A549 (cell line): ENCODE results near the gene ZC3HAV1. TPM values are rescaled to one million over a fixed set of nuclear protein-coding genes. Genes with fewer than 3 reads are reported as not detected.

Experiments used
- ATAC-seq, 2 experiments: fragments of 200-7000 bp in 1 of 2; fragments of >200 bp in 1 of 2; cut with Nextera tagmentation in 1 of 2; cut with Tn5 transposase in 1 of 2; 3 replicates each; pipeline versions ENCODE4 v1.8.0 to v1.9.1; 2018 to 2020; ENCODE audit warnings: mild to moderate bottlenecking in 1 of 2, moderate library complexity in 1 of 2
- CTCF ChIA-PET: fragments of 300-600 bp; sonication (Branson Sonifier 250); formaldehyde crosslinking; extraction: SDS; loops from one replicate; lab custom pipeline; 2021; ENCODE audit warnings: antibody characterized with exemption, inconsistent platforms; lab: Yijun Ruan, JAX
- POLR2A ChIA-PET: fragments of 350-600 bp; formaldehyde crosslinking; extraction: SDS; loops from one replicate; lab custom pipeline; 2021; ENCODE audit warnings: antibody characterized with exemption, inconsistent platforms; lab: Yijun Ruan, JAX
- DNase-seq, 2 experiments: peaks; one replicate each; pipeline versions ENCODE4 v3.0.0 to v3.0.0-alpha.2; 2011 to 2016; ENCODE audit warnings: low read depth in 1 of 2, low spot score in 1 of 2
- FAIRE-seq: peaks from 2 replicates; lab custom pipeline; 2011; peaks lifted over from hg19 to GRCh38; lab: Jason Lieb, UNC
- H3K27ac ChIP-seq, 2 experiments: fragments of >200 bp; sonication (Bioruptor Twin); formaldehyde crosslinking; 3 replicates each; pipeline ENCODE4 v1.5.1; 2016 to 2017
- H3K4me1 ChIP-seq: fragments of >200 bp; sonication (Bioruptor Twin); formaldehyde crosslinking; 3 replicates; pipeline ENCODE4 v1.6.1; 2016
- H3K4me2 ChIP-seq: fragments of >200 bp; sonication (Bioruptor Twin); formaldehyde crosslinking; 3 replicates; pipeline ENCODE4 v1.6.1; 2016
- H3K4me3 ChIP-seq: fragments of >200 bp; sonication (Bioruptor Twin); formaldehyde crosslinking; 3 replicates; pipeline ENCODE4 v1.5.1; 2016
- H3K9me3 ChIP-seq: fragments of >200 bp; sonication (Bioruptor Twin); formaldehyde crosslinking; 3 replicates; pipeline ENCODE4 v1.6.1; 2016
- ATOH8 ChIP-seq: fragments of 250-450 bp; sonication (Bioruptor Pico); IDR thresholded peaks from 2 replicates; pipeline ENCODE4 v1.5.0; 2020; ENCODE audit warnings: low read depth, mild to moderate bottlenecking, moderate library complexity
- BCL3 ChIP-seq: fragments of >200 bp; sonication (Bioruptor Twin); formaldehyde crosslinking; IDR thresholded peaks from 3 replicates; pipeline ENCODE4 v1.6.1; 2016
- CHD2 ChIP-seq: fragments of 150-350 bp; IDR thresholded peaks from 2 replicates; pipeline ENCODE4 v1.6.1; 2014; ENCODE audit warnings: low read length; ENCODE audit not compliant: partially characterized antibody
- CTCF ChIP-seq: fragments of >200 bp; sonication (Bioruptor Twin); formaldehyde crosslinking; IDR thresholded peaks from 3 replicates; pipeline ENCODE4 v1.5.1; 2016
- EHMT2 ChIP-seq: fragments of 200-600 bp; sonication (generic); IDR thresholded peaks from 2 replicates; pipeline ENCODE4 v1.6.1; 2016; ENCODE audit warnings: antibody characterized with exemption, low read depth, mild to moderate bottlenecking, moderate library complexity
- ESRRA ChIP-seq: fragments of 150-350 bp; IDR thresholded peaks from 2 replicates; pipeline ENCODE4 v1.6.1; 2014; ENCODE audit warnings: mild to moderate bottlenecking, low read length, borderline replicate concordance
- FOSL2 ChIP-seq, 2 experiments: fragments of 450-650 bp in 1 of 2; fragments of >200 bp in 1 of 2; sonication (Bioruptor Twin) in 1 of 2; formaldehyde crosslinking; IDR thresholded peaks; 2 replicates each; pipeline versions ENCODE4 v1.5.0 to v1.6.1; 2016 to 2020; ENCODE audit warnings: mild to moderate bottlenecking in 1 of 2, moderate library complexity in 1 of 2
- HOXB13 ChIP-seq: fragments of 250-450 bp; sonication (Bioruptor Pico); IDR thresholded peaks from 2 replicates; pipeline ENCODE4 v1.5.0; 2020; ENCODE audit warnings: low read depth, mild to moderate bottlenecking, moderate library complexity
- MAZ ChIP-seq: fragments of 150-350 bp; IDR thresholded peaks from 2 replicates; pipeline ENCODE4 v1.6.1; 2014; ENCODE audit warnings: antibody characterized with exemption, low read depth, low read length, borderline replicate concordance
- MYC ChIP-seq: IDR thresholded peaks from 2 replicates; pipeline ENCODE4 v1.6.1; 2012; ENCODE audit warnings: mild to moderate bottlenecking, inconsistent platforms, low read length, improper control_type of control experiment, borderline replicate concordance
- PHF8 ChIP-seq: fragments of 200-600 bp; sonication (generic); IDR thresholded peaks from 2 replicates; pipeline ENCODE4 v1.6.1; 2016; ENCODE audit warnings: low read depth, mild to moderate bottlenecking, antibody characterized with exemption, moderate library complexity, borderline replicate concordance
- POLR2AphosphoS2 ChIP-seq: conservative IDR thresholded peaks from 2 replicates; pipeline ENCODE4 v1.6.1; 2012; ENCODE audit warnings: low read length, improper control_type of control experiment, inconsistent platforms
- ZC3H11A ChIP-seq: fragments of 450-650 bp; IDR thresholded peaks from 2 replicates; pipeline ENCODE4 v1.6.1; 2014; ENCODE audit warnings: antibody characterized with exemption, mild to moderate bottlenecking
- WGBS: methylation state at CpG from one replicate; pipeline ENCODE4 v1.1.6; 2017; ENCODE audit errors: missing lambda C conversion rate; 5-methylcytosine and 5-hydroxymethylcytosine counted together
- polyA plus RNA-seq, 4 experiments: library from polyadenylated mRNA; depleted of rRNA in 3 of 4; stranded (reverse); fragments of >200 nt; fragmentation: RNase III in 1 of 4; extraction: RNeasy Plus Mini Kit Qiagen cat#74134 plus additional on column Dnase treatment in 1 of 4; gene quantifications; 2 replicates in 3 of 4; 3 replicates in 1 of 4; pipeline ENCODE4 v1.2.3, GENCODE V29; 2011 to 2017
- TF ChIP-seq, protein P1 (sequence below): fragments of 150-350 bp; IDR thresholded peaks from 2 replicates; pipeline ENCODE4 v1.6.1; 2014; ENCODE audit warnings: low read depth, mild to moderate bottlenecking, low read length
- TF ChIP-seq, protein P2 (sequence below): fragments of >200 bp; sonication (Bioruptor Twin); formaldehyde crosslinking; IDR thresholded peaks from 2 replicates; pipeline ENCODE4 v1.6.1; 2016
- TF ChIP-seq, protein P3 (sequence below): fragments of 250-450 bp; sonication (Bioruptor Pico); IDR thresholded peaks from 2 replicates; pipeline ENCODE4 v1.5.0; 2021; ENCODE audit warnings: mild to moderate bottlenecking, moderate library complexity, borderline replicate concordance

The ZC3HAV1 gene
- polyA plus RNA-seq, 2 of the 4 experiments (the other 2 are of a cell fraction): 22.2 to 32.1 TPM

DNA sequence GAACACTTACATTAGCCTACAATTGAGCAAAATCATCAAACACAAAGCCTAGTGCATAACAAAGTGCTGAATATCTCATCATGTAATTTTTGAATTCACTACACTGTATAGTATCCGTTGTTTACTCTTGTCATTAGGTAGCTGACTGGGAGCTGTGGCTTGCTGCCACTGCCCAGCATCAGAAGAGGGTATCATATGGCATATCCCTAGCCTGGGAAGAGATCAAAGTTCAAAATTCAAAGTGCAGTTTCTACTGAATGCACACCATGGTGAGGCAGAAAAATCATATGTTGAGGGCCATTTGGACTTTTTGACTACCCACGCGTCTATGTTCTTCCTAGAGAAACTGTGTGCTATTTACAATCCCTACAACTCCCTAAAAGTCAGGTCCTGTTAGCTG, 7.5 kb upstream of the ZC3HAV1 start:
- Histone ChIP-seq H3K9me3 (no peaks in the 10 kb centered on the region), H3K4me2 (peak overlapping the region; percentile 65), H3K4me1 (peaks cover 28% of the 10 kb centered on the region), H3K4me3 (no peak overlapping the region), H3K27ac (peak overlapping the region; percentile 26 to 39; a peak in 3 of 6 replicates)
- WGBS: 60% methylated on average over 3 of the region's 3 CpGs
- TF ChIP-seq ZC3H11A (no peak), ESRRA (no peak), CHD2 (no peak)
- peak in 1 of 2 experiments; percentile 47; a peak in 3 of 6 replicates for ATAC-seq
- ChIA-PET POLR2A (interaction anchor here (0.9 kb wide), 1 partner anchor 16 kb away, joined by 3 read pairs; a partner anchor contains a TSS), CTCF (interaction anchor here (0.5 to 2.8 kb wide), 3 partner anchors 10 to 76 kb away, joined by 3 to 10 read pairs (median 5); no protein-coding TSS in a partner anchor)
- no peak for FAIRE-seq
- DNase-seq: no peak

DNA sequence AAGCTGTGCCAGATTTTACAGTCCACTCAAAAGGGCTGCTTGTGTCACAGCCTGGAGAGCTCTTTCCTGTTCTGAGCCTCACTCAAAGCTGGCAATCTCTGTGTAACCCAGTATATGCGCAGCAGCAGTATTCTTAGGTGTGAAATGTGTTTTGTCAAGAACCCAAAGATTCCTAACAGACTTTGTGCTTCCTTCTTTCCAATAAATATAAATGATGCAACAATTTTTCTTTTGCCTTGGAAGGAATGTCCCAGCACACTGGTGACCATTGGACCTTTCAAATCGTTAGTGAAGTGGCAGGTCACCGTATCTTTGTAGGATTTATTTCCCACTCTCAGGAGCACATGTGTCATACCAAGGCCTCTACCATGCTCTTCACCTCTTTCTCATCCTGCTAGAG, 5.6 kb upstream of the ZC3HAV1 start:
- ChIA-PET CTCF (interaction anchor here (1.7 kb wide), 1 partner anchor 18 kb away, joined by 6 read pairs; a partner anchor contains a TSS), POLR2A (interaction anchor here (1.3 kb wide), 1 partner anchor 18 kb away, joined by 4 read pairs; a partner anchor contains a TSS)
- DNase-seq: no peak
- Histone ChIP-seq H3K4me2 (no peak overlapping the region), H3K4me1 (peaks cover 29% of the 10 kb centered on the region), H3K4me3 (no peak overlapping the region), H3K27ac (no peak overlapping the region), H3K9me3 (no peaks in the 10 kb centered on the region)
- 86% methylated on average over 3 of the region's 3 CpGs for WGBS
- TF ChIP-seq, protein P1, sequence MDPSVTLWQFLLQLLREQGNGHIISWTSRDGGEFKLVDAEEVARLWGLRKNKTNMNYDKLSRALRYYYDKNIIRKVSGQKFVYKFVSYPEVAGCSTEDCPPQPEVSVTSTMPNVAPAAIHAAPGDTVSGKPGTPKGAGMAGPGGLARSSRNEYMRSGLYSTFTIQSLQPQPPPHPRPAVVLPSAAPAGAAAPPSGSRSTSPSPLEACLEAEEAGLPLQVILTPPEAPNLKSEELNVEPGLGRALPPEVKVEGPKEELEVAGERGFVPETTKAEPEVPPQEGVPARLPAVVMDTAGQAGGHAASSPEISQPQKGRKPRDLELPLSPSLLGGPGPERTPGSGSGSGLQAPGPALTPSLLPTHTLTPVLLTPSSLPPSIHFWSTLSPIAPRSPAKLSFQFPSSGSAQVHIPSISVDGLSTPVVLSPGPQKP: no peak
- TF ChIP-seq, protein P2, sequence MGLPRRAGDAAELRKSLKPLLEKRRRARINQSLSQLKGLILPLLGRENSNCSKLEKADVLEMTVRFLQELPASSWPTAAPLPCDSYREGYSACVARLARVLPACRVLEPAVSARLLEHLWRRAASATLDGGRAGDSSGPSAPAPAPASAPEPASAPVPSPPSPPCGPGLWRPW: no peak
- TF ChIP-seq BCL3 (no peak), PHF8 (no peak), ATOH8 (CRISPR knock-in tag) (no peak), MAZ (no peak), ZC3H11A (no peak), EHMT2 (no peak)
- no peak for FAIRE-seq
- no peak for ATAC-seq

- TF ChIP-seq, protein P2: no peak
- TF ChIP-seq HOXB13 (CRISPR knock-in tag): no peak
- POLR2A ChIA-PET: interaction anchor here (1.3 kb wide), 1 partner anchor 19 kb away, joined by 4 read pairs; a partner anchor contains a TSS
- 65% methylated on average over 5 of the region's 5 CpGs for WGBS
Measured at GRCh38 chr7:139114585-139114984, 5.1 kb upstream of the ZC3HAV1 start.

DNA sequence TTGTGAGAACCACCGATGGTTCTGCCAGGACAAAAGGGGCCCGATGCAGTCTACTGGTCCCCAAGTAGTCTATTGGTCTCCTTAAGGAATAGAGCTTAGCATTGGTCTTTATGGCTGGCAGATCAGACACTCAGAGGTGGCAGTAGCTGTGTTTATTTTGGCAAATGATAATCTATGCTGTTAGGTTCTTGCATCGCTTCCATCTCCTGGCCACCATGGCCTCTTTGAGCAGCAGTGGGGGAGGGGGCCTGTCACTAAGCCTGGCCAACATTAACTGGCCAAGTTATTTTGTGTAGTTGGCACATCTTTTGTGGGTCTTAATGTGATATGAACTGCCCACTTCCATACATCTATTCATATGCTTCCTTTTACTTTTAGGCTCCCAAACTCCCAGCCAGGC, 4.5 kb upstream of the ZC3HAV1 start:
- ATAC-seq: no peak
- no peak for FAIRE-seq
- H3K4me1 ChIP-seq: peaks cover 31% of the 10 kb centered on the region
- TF ChIP-seq FOSL2 (IDR thresholded peaks at IDR 0.05): no peak
- no peak for TF ChIP-seq FOSL2 (CRISPR knock-in tag; IDR thresholded peaks at IDR 0.05)
- no peak for TF ChIP-seq POLR2AphosphoS2
- no peak for TF ChIP-seq CTCF
- no peak for TF ChIP-seq EHMT2
- TF ChIP-seq, protein P3, sequence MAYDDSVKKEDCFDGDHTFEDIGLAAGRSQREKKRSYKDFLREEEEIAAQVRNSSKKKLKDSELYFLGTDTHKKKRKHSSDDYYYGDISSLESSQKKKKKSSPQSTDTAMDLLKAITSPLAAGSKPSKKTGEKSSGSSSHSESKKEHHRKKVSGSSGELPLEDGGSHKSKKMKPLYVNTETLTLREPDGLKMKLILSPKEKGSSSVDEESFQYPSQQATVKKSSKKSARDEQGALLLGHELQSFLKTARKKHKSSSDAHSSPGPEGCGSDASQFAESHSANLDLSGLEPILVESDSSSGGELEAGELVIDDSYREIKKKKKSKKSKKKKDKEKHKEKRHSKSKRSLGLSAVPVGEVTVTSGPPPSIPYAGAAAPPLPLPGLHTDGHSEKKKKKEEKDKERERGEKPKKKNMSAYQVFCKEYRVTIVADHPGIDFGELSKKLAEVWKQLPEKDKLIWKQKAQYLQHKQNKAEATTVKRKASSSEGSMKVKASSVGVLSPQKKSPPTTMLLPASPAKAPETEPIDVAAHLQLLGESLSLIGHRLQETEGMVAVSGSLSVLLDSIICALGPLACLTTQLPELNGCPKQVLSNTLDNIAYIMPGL (CRISPR knock-in tag): no peak
- no peak for TF ChIP-seq MYC

More at GRCh38 chr7:139114585-139114984, 5.1 kb upstream of the ZC3HAV1 start:
- ATAC-seq: no peak
- no peaks in the 10 kb centered on the region for H3K9me3 ChIP-seq
- H3K4me1 ChIP-seq: peaks cover 32% of the 10 kb centered on the region
- DNase-seq: no peak
- no peak for FAIRE-seq
- CTCF ChIA-PET: interaction anchor here (1.7 kb wide), 1 partner anchor 19 kb away, joined by 6 read pairs; a partner anchor contains a TSS
- no peak overlapping the region for H3K4me2 ChIP-seq
- H3K4me3 ChIP-seq: no peak overlapping the region
- no peak overlapping the region for H3K27ac ChIP-seq

More for the DNA sequence above, 4.5 kb upstream of the ZC3HAV1 start:
- Histone ChIP-seq H3K4me3 (no peak overlapping the region), H3K9me3 (no peaks in the 10 kb centered on the region), H3K4me2 (no peak overlapping the region), H3K27ac (no peak overlapping the region)
- 85% methylated on average over 3 of the region's 3 CpGs for WGBS
- no peak for DNase-seq
- CTCF ChIA-PET: interaction anchor here (1.0 to 1.7 kb wide), 2 partner anchors 14 to 20 kb away, joined by 3 to 6 read pairs; a partner anchor contains a TSS
- POLR2A ChIA-PET: interaction anchor here (0.9 kb wide), 1 partner anchor 19 kb away, joined by 6 read pairs; a partner anchor contains a TSS
